ENCODE measurements around the gene ARRB1.
"Not testable (repeated sequence)": the region's sequence is repeated elsewhere in the genome, so short reads cannot be mapped to it uniquely, and the experiment has no call there.

The ARRB1 gene

GRCh38 chr11:75298191-75298975 lies 53.1 kb downstream of the ARRB1 start:
- DNase-seq = no peak

- no peak for DNase-seq
Observed at GRCh38 chr11:75293903-75294302, 57.6 kb downstream of the ARRB1 start.

- no peak for DNase-seq
Observed at GRCh38 chr11:75292943-75293342, 58.5 kb downstream of the ARRB1 start.

- DNase-seq = no peak
Observed at GRCh38 chr11:75291741-75292140, 59.7 kb downstream of the ARRB1 start.

GRCh38 chr11:75289919-75290318 lies 61.5 kb downstream of the ARRB1 start:
- DNase-seq = no peak

- DNase-seq = no peak
Observed at GRCh38 chr11:75289511-75289760, 62.0 kb downstream of the ARRB1 start.

- DNase-seq = no peak
Observed at GRCh38 chr11:75287579-75287978, 63.9 kb downstream of the ARRB1 start.

- no peak for DNase-seq
Observed at GRCh38 chr11:75286826-75287465, 64.5 kb downstream of the ARRB1 start.

GRCh38 chr11:75285776-75286360 lies 65.6 kb downstream of the ARRB1 start:
- DNase-seq = no peak

- no peak for DNase-seq
Observed at GRCh38 chr11:75283391-75283931, 68.0 kb downstream of the ARRB1 start.

- DNase-seq = no peak
Observed at GRCh38 chr11:75281469-75282095, 69.9 kb downstream of the ARRB1 start.

- no peak for DNase-seq
Observed at GRCh38 chr11:75280770-75281468, 70.5 kb downstream of the ARRB1 start.

- peak; percentile 27 to 65 for DNase-seq
Observed at GRCh38 chr11:75280227-75280701, 71.2 kb downstream of the ARRB1 start.

GRCh38 chr11:75279273-75279672 lies 72.2 kb downstream of the ARRB1 start:
- DNase-seq = no peak

- DNase-seq = no peak
Observed at GRCh38 chr11:75277991-75278790, 73.3 kb downstream of the ARRB1 start.

GRCh38 chr11:75277211-75277805 lies 74.2 kb downstream of the ARRB1 start:
- no peak for DNase-seq

GRCh38 chr11:75276686-75277085 lies 74.8 kb downstream of the ARRB1 start:
- no peak for DNase-seq

- DNase-seq = no peak
Observed at GRCh38 chr11:75276186-75276585, 75.3 kb downstream of the ARRB1 start.

GRCh38 chr11:75275581-75275980 lies 75.9 kb downstream of the ARRB1 start:
- DNase-seq = no peak

- not testable (repeated sequence) for DNase-seq
Observed at GRCh38 chr11:75274716-75275115, 76.7 kb downstream of the ARRB1 start.
